Hindlimb muscle (tissue), 1 donor: Measurements from ENCODE around the gene NFIA. TPM values are rescaled to one million over a fixed set of nuclear protein-coding genes. Genes with fewer than 3 reads are reported as not detected.
"Not testable (repeated sequence)": the region's sequence is repeated elsewhere in the genome, so short reads cannot be mapped to it uniquely, and the experiment has no call there.

Experiments used
- DNase-seq: peaks from one replicate; pipeline ENCODE4 v3.0.0-alpha.2; 2013
- polyA plus RNA-seq: library from polyadenylated mRNA; unstranded; fragments of 120-200 nt; gene quantifications from one replicate; pipeline ENCODE4 v1.2.1, GENCODE V29; 2013; ENCODE audit not compliant: insufficient read length

NFIA gene
- polyA plus RNA-seq, 1 donor: 32.9 TPM

DNA sequence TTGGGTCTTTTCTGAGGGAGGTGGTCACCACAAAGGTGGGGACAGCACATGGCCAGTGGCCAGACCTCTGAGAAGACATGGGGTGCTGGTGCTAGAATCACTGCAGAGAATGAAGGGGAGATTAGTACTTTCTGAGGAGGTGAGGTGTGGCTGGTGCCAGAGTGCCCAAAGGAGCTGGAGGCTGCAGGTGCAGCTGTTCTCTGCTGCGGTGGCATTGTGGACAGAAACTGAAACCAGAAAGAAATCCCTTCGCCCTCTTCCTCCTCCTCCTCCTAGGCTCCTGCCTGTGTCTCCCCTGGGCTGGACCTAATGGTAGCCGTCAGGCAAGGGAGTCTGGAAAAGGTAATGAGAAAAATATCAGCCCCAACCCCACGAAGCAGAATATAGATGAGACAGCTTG, 380.9 kb downstream of the NFIA start:
- no peak for DNase-seq

DNA sequence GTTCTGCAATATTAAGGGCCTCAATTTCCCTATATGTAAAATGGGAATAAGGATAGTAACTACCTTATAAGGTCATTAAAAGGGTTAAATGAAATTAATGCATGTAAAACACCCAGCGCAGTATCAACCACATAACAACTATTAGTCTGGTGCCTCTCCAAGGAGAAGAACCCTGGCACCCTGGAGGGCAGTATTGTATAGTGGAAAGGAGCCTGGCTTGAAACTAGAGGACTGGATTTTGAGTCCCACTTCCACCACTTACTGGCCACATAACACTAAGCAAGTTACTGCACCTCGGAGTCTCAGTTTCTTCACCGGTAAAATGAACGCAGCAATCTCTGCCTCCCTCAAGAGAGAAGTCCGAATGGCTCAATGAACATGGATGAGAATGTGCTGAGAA, 385.5 kb downstream of the NFIA start:
- not testable (repeated sequence) for DNase-seq

DNA sequence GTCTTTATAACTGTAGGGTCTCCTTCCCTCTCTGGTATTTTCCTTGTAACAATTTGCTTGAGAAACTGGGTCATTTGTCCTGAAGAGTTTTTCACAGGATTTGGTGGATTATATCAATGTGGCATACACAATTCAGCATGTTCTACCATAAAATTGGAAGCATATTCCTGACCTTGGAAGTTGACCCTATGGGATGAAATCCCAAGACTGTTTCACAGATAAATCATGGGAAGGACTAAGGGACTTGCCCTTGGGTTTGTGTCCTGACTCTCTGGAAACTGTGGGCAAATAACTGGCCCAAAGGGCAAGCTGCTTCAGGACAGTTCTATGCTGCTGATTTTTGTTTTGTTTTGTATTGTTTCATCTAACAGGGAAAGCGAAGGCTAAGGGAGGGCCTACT, 387.0 kb downstream of the NFIA start:
- DNase-seq: no peak

DNA sequence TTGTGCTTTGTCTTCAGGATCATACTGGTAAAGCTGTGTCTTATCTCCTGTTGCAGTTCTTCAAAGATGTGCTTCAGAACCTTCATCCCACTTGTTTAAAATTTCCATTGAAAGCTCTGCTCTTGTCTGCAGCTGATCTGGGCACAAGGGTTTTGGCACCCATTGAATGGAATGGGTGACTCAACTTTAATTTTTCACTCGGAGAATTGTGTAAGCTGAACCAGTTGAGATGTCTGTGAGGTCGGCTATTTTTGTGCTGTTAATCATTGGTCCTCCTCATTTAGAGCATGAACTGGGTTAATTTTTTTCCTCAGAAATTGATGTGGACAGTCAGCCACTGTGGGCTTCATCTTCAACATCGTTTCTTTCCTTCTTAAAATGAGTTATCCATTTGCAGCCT, 390.5 kb downstream of the NFIA start:
- no peak for DNase-seq

DNA sequence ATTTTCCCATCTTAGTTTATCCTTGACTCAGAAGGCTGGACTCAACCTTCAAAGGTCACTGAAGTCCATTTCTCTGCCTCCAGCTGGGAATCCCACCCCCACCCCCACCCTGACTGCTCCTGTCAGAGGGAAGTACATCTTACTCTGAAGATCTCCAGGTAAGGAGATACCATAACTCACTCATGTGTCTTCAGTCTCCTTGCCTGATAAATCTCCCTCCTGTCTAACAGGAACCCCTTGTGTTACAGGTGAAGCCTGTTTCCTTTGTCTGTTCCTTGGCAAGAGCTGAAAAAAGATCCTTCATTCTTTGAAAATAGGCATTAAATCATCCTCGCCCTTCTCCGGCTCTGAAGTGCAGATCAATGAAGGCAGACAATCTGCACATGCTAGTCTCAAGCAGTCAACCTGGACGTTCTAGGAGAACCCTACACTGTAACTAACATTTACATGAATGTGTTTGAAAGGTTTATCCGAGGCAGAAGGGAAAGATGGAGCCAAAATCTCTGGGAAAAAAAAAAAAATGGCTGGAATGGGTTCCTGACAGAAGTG, 392.0 kb downstream of the NFIA start:
- DNase-seq: no peak

DNA sequence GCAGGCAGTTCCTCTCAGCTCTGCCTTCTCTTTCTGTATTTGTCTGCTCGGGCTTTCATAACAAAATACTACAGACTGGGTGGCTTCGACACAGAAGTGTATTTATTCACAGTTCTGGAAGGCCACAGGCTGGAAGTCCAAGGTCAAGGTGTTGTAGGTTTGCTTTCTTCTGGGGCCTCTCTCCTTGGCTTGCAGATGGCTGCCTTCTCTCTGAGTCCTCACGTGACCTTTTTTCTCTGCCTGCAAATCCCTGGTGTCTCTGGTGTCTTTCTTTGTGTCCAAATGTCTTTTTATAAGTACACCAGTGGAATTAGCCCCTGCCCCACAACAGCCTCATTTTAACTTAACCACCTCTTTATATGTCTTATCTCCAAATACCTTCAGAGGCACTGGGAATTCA, 392.6 kb downstream of the NFIA start:
- DNase-seq: no peak

DNA sequence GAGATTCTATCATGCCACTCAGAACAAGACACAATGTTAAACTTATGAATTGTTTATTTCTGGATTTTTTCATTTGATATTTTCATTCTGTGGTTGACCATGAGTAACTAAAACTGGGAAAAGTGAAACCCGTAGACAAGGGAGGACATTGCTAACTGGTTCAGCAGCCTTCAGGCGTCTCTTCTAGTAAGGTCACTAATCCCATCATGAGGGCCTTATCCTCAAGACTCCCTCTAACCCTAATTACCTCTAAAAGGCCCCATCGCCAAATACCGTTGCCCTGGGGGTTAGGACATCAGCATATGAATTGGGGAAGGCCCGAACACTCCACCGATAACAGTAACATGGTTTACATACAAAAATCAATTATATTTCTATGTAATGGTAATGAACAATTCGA, 394.9 kb downstream of the NFIA start:
- DNase-seq: no peak

DNA sequence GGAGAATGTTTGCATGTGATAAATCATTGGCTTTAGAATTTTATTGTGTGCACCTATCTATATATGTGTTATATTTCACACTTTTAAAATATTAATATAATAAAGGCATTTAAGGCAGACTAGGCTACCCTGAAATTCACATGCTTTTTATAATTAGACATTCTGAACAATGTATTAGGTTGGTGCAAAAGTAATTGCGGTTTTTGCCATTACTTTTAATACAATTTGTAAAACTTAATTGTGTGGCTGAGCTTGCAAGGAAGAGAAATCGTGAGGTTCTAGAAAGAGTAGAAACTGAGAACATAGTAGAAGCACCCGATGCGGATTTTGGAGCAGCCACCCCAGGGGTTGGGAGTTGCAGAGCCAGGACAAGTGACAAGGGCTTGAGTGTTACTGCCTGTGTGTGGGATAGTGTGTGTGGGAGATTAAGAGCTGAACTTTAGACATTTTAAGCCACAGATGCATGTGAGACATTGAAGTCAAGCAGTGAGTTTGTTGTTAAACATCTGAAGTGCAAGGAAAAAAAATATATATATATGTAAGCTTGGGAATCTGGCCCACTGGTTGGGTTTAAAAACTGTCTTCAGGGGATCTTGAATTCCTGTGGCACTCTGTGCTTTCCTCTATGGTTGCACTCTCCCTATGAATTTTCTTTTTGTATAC, 398.0 kb downstream of the NFIA start:
- DNase-seq: no peak

DNA sequence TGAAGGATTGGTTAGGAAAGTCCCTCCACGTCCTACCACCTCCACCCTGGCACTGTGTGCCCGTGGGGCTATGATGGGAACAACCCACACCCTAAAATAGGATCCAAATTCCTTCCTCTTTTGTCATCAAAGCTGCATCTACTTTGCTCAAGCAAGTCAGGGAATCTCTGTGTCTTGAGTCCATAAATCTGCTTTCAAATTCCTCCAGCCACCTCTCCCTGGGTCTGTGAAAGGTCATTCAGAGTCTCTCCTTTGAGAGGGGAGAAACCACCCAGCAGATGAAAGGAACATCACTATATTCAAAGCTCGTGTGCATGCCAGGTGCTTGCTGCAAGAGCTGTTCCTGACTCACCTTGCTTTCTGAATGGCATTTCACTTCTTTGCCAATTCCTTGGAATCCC, 399.0 kb downstream of the NFIA start:
- DNase-seq: no peak

DNA sequence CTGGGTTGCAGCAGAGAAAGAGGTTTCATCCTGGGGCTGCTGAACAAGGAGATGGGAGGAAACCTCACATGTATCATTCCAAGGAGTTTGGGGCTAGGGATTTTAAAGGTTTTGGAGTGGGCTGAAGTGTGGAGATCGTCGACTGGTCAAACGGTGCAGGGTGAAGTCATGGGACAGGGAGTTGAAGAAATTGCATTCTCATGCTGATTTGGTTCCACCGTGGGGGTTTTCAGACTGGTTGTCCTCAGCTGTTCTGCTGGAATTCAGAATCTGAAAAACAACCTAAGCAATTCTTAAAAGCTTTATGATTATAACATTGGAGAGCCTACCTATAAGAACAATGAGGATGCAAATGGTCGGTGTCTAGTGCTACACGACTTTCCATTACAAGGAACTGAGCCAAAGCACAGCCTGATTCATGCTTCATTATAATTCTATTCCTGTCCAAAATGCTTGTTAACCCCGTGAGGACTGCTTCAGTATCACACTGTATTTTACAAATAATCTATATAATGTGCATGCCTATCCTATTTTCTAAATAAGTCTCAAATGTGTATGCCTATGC, 399.9 kb downstream of the NFIA start:
- DNase-seq: no peak

DNA sequence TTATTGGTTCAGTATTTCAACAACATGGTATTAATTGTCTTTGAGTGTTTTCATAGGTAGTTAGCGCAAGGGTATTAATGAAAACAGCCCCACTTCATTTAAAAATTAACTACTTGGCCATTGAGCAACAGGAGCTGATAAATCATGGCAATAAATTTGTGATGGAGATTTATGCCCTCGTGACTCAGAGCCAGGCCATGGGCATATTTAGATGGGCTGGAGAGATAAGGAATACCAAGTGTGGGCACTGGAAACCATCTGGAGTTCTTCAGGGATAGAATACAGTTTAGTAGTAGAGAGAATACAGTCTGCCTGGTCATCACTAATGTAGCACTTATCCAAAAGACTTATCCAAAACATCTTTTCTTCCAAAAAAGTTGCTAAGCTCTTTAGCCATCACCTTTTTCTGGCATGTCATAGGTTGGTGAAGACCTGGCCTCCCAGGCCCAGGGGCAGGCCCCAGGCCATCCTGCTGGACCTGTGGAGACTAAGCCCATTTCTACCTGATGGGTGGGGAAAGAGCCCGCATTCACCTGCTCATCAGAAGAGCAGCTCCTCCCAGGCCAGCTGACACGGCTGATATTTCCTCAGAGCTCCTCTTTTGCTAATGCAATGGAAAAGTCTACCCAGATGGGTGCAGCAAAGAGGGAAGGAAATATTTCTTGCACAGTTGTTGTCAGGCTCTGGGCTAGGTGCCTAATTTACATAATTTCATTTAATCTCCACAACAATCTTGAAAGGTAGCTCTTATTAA, 404.6 kb downstream of the NFIA start:
- no peak for DNase-seq

DNA sequence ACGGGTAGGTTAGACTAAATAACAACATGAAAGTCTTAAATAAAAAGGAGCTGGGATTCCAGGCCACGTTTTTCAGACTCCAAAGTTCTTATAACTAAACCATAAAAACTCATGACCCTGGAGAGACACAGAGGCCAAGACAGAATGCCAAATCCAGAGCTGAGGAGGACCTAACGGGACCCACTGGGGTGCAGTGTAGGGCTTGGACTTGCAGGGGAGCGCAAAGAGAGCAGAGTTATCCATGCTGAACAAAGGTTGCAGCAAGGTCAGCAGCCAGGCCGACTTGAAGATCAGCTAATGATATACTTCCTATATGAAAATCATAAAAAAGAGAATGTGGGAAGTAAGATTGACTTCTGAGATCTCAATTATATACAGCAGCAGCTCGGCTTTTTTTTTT, 405.4 kb downstream of the NFIA start:
- peak; percentile 19 for DNase-seq

DNA sequence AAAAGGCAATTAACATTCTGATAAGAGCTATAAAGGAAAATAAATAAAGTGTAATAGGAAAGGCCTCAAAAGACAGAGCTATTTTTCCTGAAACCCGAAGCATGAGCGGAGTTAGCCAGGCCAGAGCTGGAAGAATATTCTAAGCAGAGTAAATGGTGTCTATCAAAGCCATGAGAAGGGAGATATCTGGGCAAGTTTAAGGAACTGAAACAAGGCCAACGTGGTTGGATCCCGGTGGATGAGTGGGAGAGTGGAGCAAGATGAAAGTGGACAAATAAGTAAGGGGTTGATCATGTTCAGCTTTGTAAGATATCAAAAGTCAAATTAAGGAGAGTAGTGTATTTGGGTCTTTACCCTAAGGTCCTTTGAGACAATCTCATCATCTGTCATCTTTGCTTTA, 408.6 kb downstream of the NFIA start:
- no peak for DNase-seq

DNA sequence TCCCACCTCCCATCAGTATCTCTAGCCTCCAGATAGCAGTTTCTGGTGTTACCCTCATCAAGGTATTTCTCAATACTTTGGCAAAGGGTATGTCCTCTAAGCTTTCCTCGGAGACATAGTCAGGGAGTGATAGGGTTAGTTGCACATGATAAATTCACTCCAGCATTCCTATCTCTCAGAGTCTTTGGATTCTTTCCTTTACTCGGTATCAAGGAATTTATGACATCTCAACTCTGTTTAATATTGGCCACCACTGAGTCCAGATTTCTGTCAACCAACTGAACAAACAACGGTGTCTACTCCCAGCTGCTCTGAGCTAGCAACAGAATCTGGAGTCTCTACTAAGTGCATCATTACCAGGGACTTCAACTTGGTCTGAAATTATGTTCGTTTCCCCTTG, 409.1 kb downstream of the NFIA start:
- no peak for DNase-seq

DNA sequence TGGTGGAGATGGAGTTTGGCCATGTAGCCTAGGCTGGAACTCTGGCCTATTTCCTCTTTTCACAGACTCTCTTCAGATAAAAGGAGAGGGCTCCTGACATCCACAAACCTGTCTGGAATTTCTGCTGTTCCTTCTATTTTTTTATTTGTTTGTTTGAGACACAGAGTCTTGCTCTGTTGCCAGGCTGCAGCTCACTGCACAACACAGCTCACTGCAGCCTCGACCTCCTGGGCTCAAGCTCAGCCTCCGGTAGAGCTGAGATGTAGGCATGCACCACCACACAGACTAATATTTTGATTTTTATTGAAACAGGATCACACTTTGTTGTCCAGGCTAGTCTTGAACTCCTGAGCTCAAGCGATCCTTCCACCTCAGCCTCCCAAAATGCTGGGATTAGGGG, 411.6 kb downstream of the NFIA start:
- DNase-seq: no peak

DNA sequence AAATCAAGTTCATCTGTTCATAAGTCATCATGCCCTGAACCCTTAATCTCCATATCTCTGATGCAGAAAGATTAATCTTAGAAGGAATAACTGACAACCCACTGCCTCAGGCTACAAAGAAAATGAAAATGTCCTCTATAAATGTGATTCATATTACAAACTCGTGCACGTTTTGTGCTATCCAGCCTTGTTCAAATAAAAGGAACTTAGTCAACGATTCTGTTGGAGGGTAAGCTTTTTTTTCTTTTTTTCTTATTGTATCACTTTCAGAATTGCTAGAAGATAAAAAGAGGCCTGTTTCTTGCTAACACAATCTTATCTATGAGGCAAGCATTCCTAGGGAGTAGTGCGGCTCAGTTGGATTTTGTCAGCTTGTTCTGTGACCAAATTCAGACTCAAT, 414.1 kb downstream of the NFIA start:
- no peak for DNase-seq

DNA sequence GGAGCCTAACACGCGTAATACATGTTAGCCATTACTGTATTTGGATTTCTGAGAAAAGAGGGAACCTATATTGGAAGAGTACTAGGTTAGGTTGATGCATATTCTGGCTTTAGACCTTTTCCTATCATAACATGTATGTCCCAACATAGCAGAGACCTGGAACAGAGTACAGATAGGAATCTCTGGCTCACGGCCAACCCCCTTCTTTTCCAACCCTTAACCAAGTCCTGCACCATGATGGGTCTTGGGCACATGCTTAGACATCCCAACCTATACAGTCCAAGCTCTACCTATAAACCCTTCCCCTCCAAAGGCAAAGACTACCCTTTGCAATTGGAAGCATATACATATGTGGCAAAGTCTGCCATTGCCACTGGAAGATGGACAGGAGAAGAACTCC, 414.7 kb downstream of the NFIA start:
- DNase-seq: no peak

DNA sequence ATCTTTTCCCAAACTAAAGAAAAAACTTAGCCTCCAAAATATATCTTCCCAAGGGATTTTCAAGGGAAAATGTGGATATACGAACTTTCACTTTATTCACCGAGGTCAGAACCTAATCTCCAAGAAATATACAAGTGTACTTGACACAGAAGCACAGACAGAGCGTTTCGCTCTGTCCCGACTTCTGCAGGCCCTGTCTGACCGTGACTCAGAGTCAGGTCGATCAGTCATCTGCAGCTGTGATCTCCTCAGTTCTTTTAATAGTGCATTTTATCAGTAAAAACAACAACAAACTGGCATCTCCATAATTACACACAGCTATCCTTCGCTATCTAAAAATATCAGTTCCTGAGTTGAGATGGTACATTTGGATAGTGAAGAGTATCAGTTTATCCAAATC, 416.0 kb downstream of the NFIA start:
- DNase-seq: no peak

DNA sequence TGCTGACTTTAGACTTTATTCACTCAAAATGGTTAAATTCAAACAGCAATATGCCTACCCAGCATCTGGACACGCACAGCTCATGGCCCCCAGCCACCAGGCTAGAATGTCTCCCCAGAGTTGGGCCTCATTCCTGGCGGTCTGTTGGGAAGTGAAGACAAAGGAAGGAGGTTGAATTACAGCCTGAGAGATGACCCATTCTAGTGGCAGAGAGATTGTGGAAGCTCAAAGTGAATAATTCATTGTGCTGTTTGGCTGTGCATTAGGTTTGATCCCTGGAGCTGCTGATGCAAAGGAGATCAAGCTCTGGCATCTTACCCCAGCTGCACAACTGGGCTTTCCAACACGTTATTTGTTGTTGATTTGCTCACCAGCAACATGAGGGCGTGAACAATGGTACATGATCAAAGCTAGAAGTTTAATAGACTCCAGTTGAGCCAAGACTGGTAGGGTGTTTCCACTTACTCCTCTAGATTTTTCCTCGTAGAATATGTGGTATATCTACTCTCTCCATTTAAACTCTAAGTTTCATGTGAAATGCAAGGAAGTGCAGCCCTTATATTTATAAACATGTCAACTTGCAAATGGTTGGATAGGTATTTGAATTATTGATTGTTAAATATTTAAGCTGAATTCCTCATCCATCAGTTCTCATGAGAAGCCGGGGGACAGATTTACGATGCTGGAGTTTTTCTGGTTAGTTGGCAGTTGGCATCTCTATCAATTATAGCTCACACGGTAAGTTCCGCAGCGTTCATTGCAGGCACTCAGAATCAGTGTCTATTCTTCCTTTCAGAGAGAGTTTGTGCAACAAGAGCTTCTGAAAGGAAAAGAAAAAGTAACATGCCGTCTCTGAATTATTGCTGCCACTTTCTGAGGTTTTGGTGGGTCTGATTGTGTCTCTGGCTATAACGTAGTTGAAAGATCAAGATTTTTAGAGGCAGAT, 419.9 kb downstream of the NFIA start:
- no peak for DNase-seq

DNA sequence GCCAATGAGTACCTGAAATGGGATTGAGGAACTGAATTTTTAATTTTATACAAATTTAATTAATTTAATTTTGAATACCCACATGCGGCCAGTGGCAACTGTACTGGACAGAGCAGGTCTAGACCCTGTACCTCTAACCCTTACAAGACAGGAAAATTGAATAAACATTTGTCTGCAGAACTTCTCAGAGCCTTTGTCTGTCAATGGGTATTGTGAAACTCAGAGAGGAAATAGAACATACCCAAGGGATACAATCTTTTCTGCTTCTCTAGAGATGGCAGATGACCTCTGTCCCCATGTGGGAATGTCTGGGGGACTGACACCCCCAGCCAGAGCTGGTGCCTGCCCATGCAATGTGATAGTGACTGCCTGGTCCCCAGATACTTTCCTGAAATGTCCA, 421.9 kb downstream of the NFIA start:
- DNase-seq: no peak

DNA sequence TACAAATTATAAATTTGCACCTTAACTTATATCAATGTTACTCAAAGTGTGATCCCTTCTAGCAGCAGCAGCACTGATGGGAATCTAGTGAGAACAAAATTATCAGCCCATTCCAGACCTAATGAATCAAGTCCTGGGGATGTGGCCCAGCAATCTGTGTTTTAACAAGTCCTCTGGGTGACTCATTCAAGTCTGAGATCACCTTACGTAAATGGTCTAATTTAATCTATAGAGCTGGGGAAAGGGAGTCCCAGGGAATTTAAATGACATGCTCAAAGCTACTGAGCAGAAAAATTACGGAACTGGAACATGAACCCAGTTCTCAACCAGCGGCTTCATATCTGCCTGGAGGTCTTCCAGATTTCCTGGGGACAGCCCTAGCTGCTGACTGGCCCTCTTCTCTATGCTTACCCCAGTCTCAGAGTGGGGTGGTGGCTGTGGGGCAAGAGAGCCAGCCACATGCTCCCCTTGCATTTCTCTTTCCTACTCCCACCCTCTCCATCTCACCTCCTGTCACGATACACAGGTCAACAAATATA, 422.6 kb downstream of the NFIA start:
- no peak for DNase-seq

DNA sequence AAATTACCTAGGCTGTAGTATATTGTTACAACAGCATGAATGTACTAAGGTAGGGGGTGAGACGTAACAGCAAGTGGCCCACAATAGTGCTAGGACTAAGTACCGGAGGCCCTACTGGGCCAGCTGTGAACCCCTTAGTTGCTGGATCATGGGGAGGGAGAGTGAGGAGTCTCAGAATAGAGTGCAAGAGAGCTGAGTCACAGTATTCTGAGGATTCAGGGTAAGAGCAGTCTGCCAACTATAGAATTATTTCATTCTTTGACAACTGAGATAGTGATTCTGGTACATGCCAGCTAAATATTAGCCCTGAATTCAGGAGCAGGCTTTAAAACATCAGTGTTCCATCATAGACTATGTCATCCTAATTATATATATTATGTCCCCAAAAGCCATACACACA, 423.9 kb downstream of the NFIA start:
- DNase-seq: no peak
